ENCODE data around the gene GRIK2. TPM values are rescaled to one million over a fixed set of nuclear protein-coding genes. Genes with fewer than 3 reads are reported as not detected.

Gene GRIK2
- total and polyA plus RNA-seq, 2 of the 4 experiments (the other 2 are of a cell fraction): 8.2 to 15.2 TPM

GRCh38 chr6:101961357-101961756 is 567.8 kb downstream of the GRIK2 start:
- Histone ChIP-seq H4K8ac (ENCODE audit: low read depth in 2 of 2, low read length in 2 of 2) (no peak overlapping the region), H3K9me1 (ENCODE audit: insufficient read depth, low read length) (no peaks in the 10 kb centered on the region), H4K20me1 (ENCODE audit: insufficient read depth, low read length) (no peaks in the 10 kb centered on the region), H3K18ac (ENCODE audit: low read depth, low read length) (no peak overlapping the region), H3K23ac (ENCODE audit: low read depth, low read length) (no peak overlapping the region), H4K91ac (ENCODE audit: insufficient read depth, low read depth, low read length) (no peak overlapping the region), H3K27me3 (ENCODE audit: control insufficient read depth, insufficient read depth, low read length) (no peaks in the 10 kb centered on the region), H3K9ac (ENCODE audit: low read depth, low read length) (no peak overlapping the region), H3K4me2 (ENCODE audit: low read depth, low read length) (no peak overlapping the region), H2BK120ac (ENCODE audit: low read depth, low read length) (no peak overlapping the region), H4K5ac (ENCODE audit: low read depth, low read length) (no peak overlapping the region), H3K79me1 (ENCODE audit: low read depth in 1 of 2, low read length in 2 of 2) (no peaks in the 10 kb centered on the region), H3K4ac (ENCODE audit: low read depth, low read length) (no peak overlapping the region), H3K27ac (ENCODE audit: insufficient read depth, low read length) (no peak overlapping the region), H2AK9ac (replicated peaks; ENCODE audit: low read depth, low read length, poor library complexity) (no peak overlapping the region), H2BK5ac (ENCODE audit: low read depth, low read length, poor library complexity, severe bottlenecking) (no peak overlapping the region), H2BK20ac (ENCODE audit: low read depth, low read length) (no peak overlapping the region), H2AFZ (replicated peaks; ENCODE audit: low read length, poor library complexity) (peak overlapping the region; percentile 44), H2AK5ac (ENCODE audit: low read depth, low read length) (no peak overlapping the region), H3K36me3 (ENCODE audit: control insufficient read depth, insufficient read depth, low read length) (no peaks in the 10 kb centered on the region), H3K4me1 (ENCODE audit: control insufficient read depth, insufficient read depth, low read length) (no peaks in the 10 kb centered on the region), H2BK15ac (ENCODE audit: low read depth, low read length) (no peak overlapping the region), H3K4me3 (ENCODE audit: insufficient read depth, low read depth, low read length) (no peak overlapping the region), H3K56ac (ENCODE audit: extremely low read depth, insufficient read depth, low read length) (no peak overlapping the region), H3K9me3 (ENCODE audit: control insufficient read depth, insufficient read depth, low read length) (no peaks in the 10 kb centered on the region), H3K14ac (replicated peaks; ENCODE audit: low read depth, low read length) (no peak overlapping the region)
- ChIA-PET CTCF (interaction anchor here (0.6 kb wide), 1 partner anchor 20 kb away, joined by 3 read pairs; no protein-coding TSS in a partner anchor), POLR2A (ENCODE audit: unreplicated experiment) (no interaction called here)
- in situ Hi-C loops (cut with MboI; ENCODE audit: low sequenced_read_pairs): no loop called here
- ATAC-seq (ENCODE audit: low read depth) (no peak), DNase-seq (no peak)
- intact Hi-C loops (cut with micrococcal nuclease): no loop called here
- WGBS, 2 experiments (ENCODE audit: extremely low coverage in 2 of 2, insufficient read length in 1 of 2): no CpG with 5 or more reads among the region's 8 CpGs
- no peak for TF ChIP-seq CEBPB (IDR thresholded peaks at IDR 0.05; ENCODE audit: low read depth, low read length)
- no peak for TF ChIP-seq FOS (IDR thresholded peaks at IDR 0.05; ENCODE audit: low read depth, low read length)
- no peak for TF ChIP-seq RCOR1 (IDR thresholded peaks at IDR 0.05; ENCODE audit: insufficient replicate concordance, low read length)
- no peak for TF ChIP-seq NFE2L2 (IDR thresholded peaks at IDR 0.05; ENCODE audit: low read depth, low read length)
- no peak for TF ChIP-seq RFX5 (IDR thresholded peaks at IDR 0.05; ENCODE audit: low read depth, low read length)
- no peak for TF ChIP-seq MAZ (IDR thresholded peaks at IDR 0.05; ENCODE audit: borderline replicate concordance, low read depth, low read length)
- no peak for TF ChIP-seq CHD1 (IDR thresholded peaks at IDR 0.05; ENCODE audit: low read depth, low read length)
- TF ChIP-seq BHLHE40 (IDR thresholded peaks at IDR 0.05; ENCODE audit: low read depth, low read length): no peak
- TF ChIP-seq POLR2A (IDR thresholded peaks at IDR 0.05; ENCODE audit: low read depth, low read length): no peak
- TF ChIP-seq SMC3 (IDR thresholded peaks at IDR 0.05; ENCODE audit: low read depth, low read length): no peak
- TF ChIP-seq RAD21 (IDR thresholded peaks at IDR 0.05; ENCODE audit: low read length): no peak
- no peak for TF ChIP-seq CTCF (conservative IDR thresholded peaks at IDR 0.05; ENCODE audit: low read depth, low read length)
- TF ChIP-seq MAFK (IDR thresholded peaks at IDR 0.05; ENCODE audit: low read depth, low read length): no peak
- TF ChIP-seq ELK1 (IDR thresholded peaks at IDR 0.05; ENCODE audit: borderline replicate concordance, low read depth, low read length): no peak
- no peak for TF ChIP-seq USF2 (IDR thresholded peaks at IDR 0.05; ENCODE audit: low read depth, low read length)
- TF ChIP-seq MXI1 (IDR thresholded peaks at IDR 0.05; ENCODE audit: borderline replicate concordance, low read depth, low read length): no peak
- BruUV-seq (replicated peaks): no TSS peak
- dilution Hi-C loops (cut with HindIII; ENCODE audit: low sequenced_read_pairs, unreplicated experiment): no loop called here

Data from IMR-90 (cell line).